Measurements from ENCODE around the gene FBXW11. TPM values are rescaled to one million over a fixed set of nuclear protein-coding genes. Genes with fewer than 3 reads are reported as not detected.
"Not testable (repeated sequence)": the region's sequence is repeated elsewhere in the genome, so short reads cannot be mapped to it uniquely, and the experiment has no call there.

FBXW11 gene
- total RNA-seq, 4 donors from 2014 or later = 41.1 to 49.7 (median 43.0) TPM

DNA sequence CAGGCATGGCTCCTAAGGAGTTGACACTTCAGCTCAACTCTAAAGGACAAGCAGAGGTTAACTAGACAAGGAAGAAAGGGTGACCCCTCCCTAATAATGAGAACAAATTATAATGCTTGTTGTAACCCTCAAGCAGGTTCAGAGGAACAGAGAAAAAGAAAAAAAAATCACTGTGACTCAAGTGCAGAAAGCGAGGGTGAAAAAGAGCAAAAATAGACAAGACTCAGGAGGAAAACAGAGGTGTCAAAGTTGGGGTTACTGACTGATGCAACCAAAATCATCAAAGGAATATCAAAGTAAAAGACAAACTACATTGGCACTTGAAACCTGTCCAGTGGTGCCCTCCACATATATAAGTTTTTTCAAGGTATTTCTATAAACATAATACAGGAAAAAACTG, 28.4 kb downstream of the FBXW11 start:
- TF ChIP-seq POLR2A (IDR thresholded peaks at IDR 0.05) (no peak), POLR2AphosphoS5 (IDR thresholded peaks at IDR 0.05) (no peak)
- Histone ChIP-seq H3K9me3 (peaks cover 5% of the 10 kb centered on the region), H3K27me3 (no peaks in the 10 kb centered on the region), H3K4me3 (no peak overlapping the region), H3K4me1 (peaks cover 15% of the 10 kb centered on the region), H3K36me3 (no peaks in the 10 kb centered on the region), H3K27ac (no peak overlapping the region)
- WGBS = 71% methylated on average over 1 of the region's 1 CpG
- no peak for DNase-seq (ENCODE audit: low spot score in 2 of 2)

DNA sequence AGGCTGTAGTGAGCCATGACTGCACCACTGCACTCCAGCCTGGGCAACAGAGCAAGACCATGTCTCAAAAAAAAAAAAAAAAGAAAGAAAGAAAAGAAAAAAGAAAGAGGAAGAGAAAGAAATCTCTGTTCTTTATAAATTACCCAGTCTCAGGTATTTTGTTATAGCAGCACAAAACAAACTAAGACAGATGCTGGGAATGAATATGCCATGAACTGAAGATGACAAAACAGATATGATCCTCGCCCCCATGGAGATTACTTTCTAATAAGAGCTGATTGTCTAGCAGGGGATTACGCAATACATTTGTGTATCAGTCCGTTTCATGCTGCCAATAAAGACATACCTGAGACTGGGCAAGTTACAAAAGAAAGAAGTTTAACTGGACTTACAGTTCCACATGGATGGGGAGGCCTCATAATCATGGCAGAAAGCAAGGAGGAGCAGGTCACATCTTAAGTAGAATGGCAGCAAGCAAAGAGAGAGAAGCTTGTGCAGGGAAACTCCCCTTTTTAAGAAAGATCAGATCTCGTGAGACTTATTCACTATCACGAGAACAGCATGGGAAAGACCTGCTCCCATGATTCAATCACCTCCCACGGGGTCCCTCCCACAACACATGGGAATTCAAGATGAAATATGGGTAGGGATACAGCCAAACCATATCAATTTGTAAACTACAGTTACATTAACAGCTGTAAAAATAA, 29.0 kb downstream of the FBXW11 start:
- H3K4me1 ChIP-seq = peaks cover 15% of the 10 kb centered on the region
- not testable (repeated sequence) for H3K9me3 ChIP-seq; H3K36me3 ChIP-seq; DNase-seq (ENCODE audit: low spot score in 2 of 2); H3K4me3 ChIP-seq; H3K27ac ChIP-seq; H3K27me3 ChIP-seq
- WGBS = 70% methylated on average over 6 of the region's 6 CpGs

DNA sequence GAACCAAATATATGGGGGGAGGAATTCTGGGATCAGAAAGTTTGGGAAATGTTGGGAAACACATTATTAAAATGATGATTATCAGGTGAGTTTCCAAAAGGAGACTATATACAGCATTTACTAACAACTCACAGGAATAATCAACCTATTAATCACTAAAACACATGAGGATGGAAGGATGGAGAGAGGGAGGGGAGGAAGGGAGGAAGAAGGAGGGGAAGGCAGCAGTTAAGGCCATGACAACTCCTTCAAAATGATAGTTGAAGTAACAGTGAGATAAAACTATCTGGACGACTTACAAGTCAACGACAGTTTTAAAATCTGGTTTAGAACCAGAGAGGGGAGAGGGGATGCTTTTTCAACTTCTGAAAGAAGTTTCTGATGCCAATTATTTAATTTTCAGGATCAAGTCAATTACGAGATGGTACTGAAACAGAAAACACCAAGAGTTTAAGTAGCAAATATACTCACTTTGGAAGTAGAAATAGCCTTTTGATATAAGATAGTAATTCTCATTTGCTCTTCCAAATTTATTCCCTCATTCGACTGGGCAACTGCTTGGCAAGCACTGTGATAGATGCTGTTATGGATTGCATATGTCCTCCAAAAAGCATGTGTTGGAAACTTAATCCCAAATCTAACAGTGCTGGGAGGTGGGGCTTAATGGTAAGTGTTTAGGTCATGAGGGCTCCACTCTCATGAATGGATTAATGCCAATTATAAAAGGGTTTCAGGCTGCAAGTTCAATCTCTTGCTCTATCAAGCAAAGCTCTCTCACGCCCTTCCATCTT, 30.4 kb downstream of the FBXW11 start:
- Histone ChIP-seq H3K9me3 (peaks cover 5% of the 10 kb centered on the region), H3K27me3 (no peaks in the 10 kb centered on the region), H3K4me3 (no peak overlapping the region), H3K4me1 (peaks cover 15% of the 10 kb centered on the region), H3K27ac (no peak overlapping the region), H3K36me3 (no peaks in the 10 kb centered on the region)
- 67% methylated on average over 5 of the region's 5 CpGs for WGBS
- no peak for DNase-seq (ENCODE audit: low spot score in 2 of 2)
- TF ChIP-seq CTCF (IDR thresholded peaks at IDR 0.05) (no peak), POLR2A (IDR thresholded peaks at IDR 0.05) (no peak), EP300 (IDR thresholded peaks at IDR 0.05) (no peak), POLR2AphosphoS5 (IDR thresholded peaks at IDR 0.05) (no peak)

- Histone ChIP-seq H3K36me3 (no peaks in the 10 kb centered on the region), H3K9me3 (peaks cover 5% of the 10 kb centered on the region), H3K4me1 (peaks cover 15% of the 10 kb centered on the region), H3K27ac (no peak overlapping the region), H3K27me3 (no peaks in the 10 kb centered on the region), H3K4me3 (no peak overlapping the region)
- no peak for TF ChIP-seq POLR2A (IDR thresholded peaks at IDR 0.05)
- 66% methylated on average over 3 of the region's 3 CpGs for WGBS
- no peak for DNase-seq (ENCODE audit: low spot score in 2 of 2)
These were observed 31.1 kb downstream of the FBXW11 start for GRCh38 chr5:171975262-171975876.

- Histone ChIP-seq H3K36me3 (no peaks in the 10 kb centered on the region), H3K4me3 (no peak overlapping the region), H3K27me3 (no peaks in the 10 kb centered on the region), H3K27ac (no peak overlapping the region), H3K4me1 (peaks cover 12% of the 10 kb centered on the region), H3K9me3 (no peaks in the 10 kb centered on the region)
- 80% methylated on average over 2 of the region's 2 CpGs for WGBS
- DNase-seq (ENCODE audit: low spot score in 2 of 2) = no peak
- no peak for TF ChIP-seq EP300 (IDR thresholded peaks at IDR 0.05)
- TF ChIP-seq CTCF (IDR thresholded peaks at IDR 0.05) = no peak
- no peak for TF ChIP-seq POLR2AphosphoS5 (IDR thresholded peaks at IDR 0.05)
- no peak for TF ChIP-seq POLR2A (IDR thresholded peaks at IDR 0.05)
These were observed 35.6 kb downstream of the FBXW11 start for GRCh38 chr5:171970826-171971225.

GRCh38 chr5:171969288-171969880, 37.1 kb downstream of the FBXW11 start:
- H3K4me3 ChIP-seq = no peak overlapping the region
- WGBS = 75% methylated on average over 4 of the region's 4 CpGs
- DNase-seq (ENCODE audit: low spot score in 2 of 2) = no peak
- TF ChIP-seq POLR2A (IDR thresholded peaks at IDR 0.05) = no peak
- TF ChIP-seq CTCF (IDR thresholded peaks at IDR 0.05) = no peak
- no peak for TF ChIP-seq EP300 (IDR thresholded peaks at IDR 0.05)
- no peaks in the 10 kb centered on the region for H3K27me3 ChIP-seq
- no peak overlapping the region for H3K27ac ChIP-seq
- H3K36me3 ChIP-seq = no peaks in the 10 kb centered on the region
- no peaks in the 10 kb centered on the region for H3K9me3 ChIP-seq
- H3K4me1 ChIP-seq = peaks cover 4% of the 10 kb centered on the region

Data from suprapubic skin (tissue), 4 donors.